Suprapubic skin (tissue), 4 donors: Measurements from ENCODE around the gene NPAS1.
"Not testable (repeated sequence)": the region's sequence is repeated elsewhere in the genome, so short reads cannot be mapped to it uniquely, and the experiment has no call there.

Source experiments
- CTCF ChIP-seq, 2 donors: fragments of 200-600 bp in 1 of 2; fragments of 450-650 bp in 1 of 2; sonication (generic) in 1 of 2; IDR thresholded peaks; one replicate each; pipeline ENCODE4 v1.5.1; 2016 to 2019; ENCODE audit warnings: antibody characterized with exemption in 2 of 2, mild to moderate bottlenecking in 1 of 2, moderate library complexity in 1 of 2
- POLR2A ChIP-seq, 2 donors: fragments of 450-650 bp; IDR thresholded peaks; one replicate each; pipeline ENCODE4 v1.6.1; 2017; ENCODE audit warnings: antibody characterized with exemption in 2 of 2, mild to moderate bottlenecking in 2 of 2, moderate library complexity in 2 of 2
- POLR2AphosphoS5 ChIP-seq, 3 donors: sonication (generic); formaldehyde crosslinking; IDR thresholded peaks; one replicate each; pipeline ENCODE4 v1.6.1; 2017; ENCODE audit warnings: antibody characterized with exemption in 3 of 3

GRCh38 chr19:47050562-47050961, 30.9 kb downstream of the NPAS1 start:
- not testable (repeated sequence) for TF ChIP-seq CTCF, POLR2AphosphoS5, POLR2A (IDR thresholded peaks at IDR 0.05)
